Measurements from ENCODE around the gene TAGLN. TPM values are rescaled to one million over a fixed set of nuclear protein-coding genes. Genes with fewer than 3 reads are reported as not detected.
A peak's percentile ranks its signal among the peaks of the same experiment; 100 is the strongest.

TAGLN gene
- total RNA-seq, 2 experiments from 2014 or later: 8.4 to 9.5 TPM

DNA sequence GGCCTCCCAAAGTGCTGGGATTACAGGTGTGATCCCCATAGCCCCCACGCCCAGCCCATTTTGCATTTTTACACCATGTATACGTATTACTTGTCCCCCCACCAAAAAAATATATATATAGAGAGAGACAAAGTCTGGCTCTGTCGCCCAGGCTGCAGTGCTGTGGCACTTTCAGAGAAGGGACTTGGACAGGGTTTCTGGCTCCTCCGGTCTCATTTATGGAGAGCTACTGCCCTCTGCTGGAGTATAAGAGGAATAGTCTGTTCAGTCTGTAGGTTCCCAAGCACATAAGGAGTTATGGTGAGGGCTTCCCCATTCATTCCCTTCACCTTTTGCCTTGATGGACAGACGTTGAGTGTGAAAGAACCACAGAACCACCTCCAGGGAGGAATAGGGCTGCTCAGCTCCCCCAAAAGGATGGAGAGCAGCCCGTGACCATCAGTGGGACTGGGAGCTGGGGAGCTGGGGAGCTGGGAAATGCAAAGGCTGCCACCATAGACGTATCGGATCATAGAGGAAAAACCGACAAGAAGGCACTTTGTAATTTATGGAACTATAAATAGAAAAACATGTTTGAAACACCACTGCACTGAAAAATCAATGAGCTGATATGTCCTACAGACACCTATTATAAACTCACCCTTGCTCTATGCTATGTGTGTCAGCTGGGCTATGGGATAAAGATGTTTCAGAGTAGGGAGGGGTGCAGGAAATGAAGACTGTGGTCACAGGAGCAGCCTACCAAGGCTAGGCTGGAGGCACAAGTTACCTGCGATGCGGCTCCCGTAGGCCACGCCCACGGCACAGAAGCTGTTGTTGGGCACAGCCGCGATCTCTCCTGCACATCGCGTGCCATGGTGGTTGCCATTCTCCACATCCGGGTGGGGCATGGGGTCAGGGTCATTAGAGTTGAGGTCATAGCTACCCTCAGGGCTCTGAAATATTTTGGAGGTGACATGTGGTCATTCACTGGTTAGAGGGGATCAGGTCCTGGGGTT lies 27.5 kb downstream of the TAGLN start:
- Mint-ChIP-seq H3K9me3 (no peaks in the 10 kb centered on the region), H3K36me3 (ENCODE audit: low read depth) (peaks cover 95% of the 10 kb centered on the region), H3K27me3 (no peaks in the 10 kb centered on the region), H3K27ac (peak overlapping the region; percentile 78), H3K4me3 (peak overlapping the region; percentile 62), H3K4me1 (ENCODE audit: low read depth) (peaks cover 48% of the 10 kb centered on the region)
- H3K27me3 ChIP-seq (ENCODE audit: control insufficient read depth in 1 of 2, insufficient read depth in 2 of 2, low read length in 2 of 2): no peaks in the 10 kb centered on the region
- ATAC-seq (ENCODE audit: poor library complexity): peak; percentile 69
- H3K36me3 ChIP-seq (ENCODE audit: insufficient read depth, low read length): peaks cover 82% of the 10 kb centered on the region
- H3K4me1 ChIP-seq (ENCODE audit: insufficient read depth, low read length): peaks cover 50% of the 10 kb centered on the region
- H3K27ac ChIP-seq (ENCODE audit: low read depth in 1 of 2, low read length in 2 of 2): no peak overlapping the region
- TF ChIP-seq, protein P1, sequence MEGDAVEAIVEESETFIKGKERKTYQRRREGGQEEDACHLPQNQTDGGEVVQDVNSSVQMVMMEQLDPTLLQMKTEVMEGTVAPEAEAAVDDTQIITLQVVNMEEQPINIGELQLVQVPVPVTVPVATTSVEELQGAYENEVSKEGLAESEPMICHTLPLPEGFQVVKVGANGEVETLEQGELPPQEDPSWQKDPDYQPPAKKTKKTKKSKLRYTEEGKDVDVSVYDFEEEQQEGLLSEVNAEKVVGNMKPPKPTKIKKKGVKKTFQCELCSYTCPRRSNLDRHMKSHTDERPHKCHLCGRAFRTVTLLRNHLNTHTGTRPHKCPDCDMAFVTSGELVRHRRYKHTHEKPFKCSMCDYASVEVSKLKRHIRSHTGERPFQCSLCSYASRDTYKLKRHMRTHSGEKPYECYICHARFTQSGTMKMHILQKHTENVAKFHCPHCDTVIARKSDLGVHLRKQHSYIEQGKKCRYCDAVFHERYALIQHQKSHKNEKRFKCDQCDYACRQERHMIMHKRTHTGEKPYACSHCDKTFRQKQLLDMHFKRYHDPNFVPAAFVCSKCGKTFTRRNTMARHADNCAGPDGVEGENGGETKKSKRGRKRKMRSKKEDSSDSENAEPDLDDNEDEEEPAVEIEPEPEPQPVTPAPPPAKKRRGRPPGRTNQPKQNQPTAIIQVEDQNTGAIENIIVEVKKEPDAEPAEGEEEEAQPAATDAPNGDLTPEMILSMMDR (IDR thresholded peaks at IDR 0.05): peak; percentile 82
- DNase-seq: peak in 10 of 14 experiments; percentile 17 to 86 (median 40)
- POLR2A ChIA-PET: interaction anchor here (0.6 to 1.7 kb wide), 8 partner anchors 13 to 918 kb away, joined by 3 to 10 read pairs (median 4); partner anchors contain the start of genes PAFAH1B2, SIDT2 and SIK3
- CTCF ChIA-PET: interaction anchor here (0.7 to 2.8 kb wide), 14 partner anchors 12 to 494 kb away, joined by 3 to 11 read pairs (median 4); partner anchors contain the start of gene APOA5
- no peaks in the 10 kb centered on the region for H3K9me3 ChIP-seq (ENCODE audit: control insufficient read depth in 1 of 2, insufficient read depth in 1 of 2, low read length in 2 of 2)
- intact Hi-C loops (cut with DNase I, micrococcal nuclease): loop anchor here (1.0 to 5.0 kb wide), 8 partner anchors 45 to 494 kb away; partner anchors contain the start of gene APOA5 (in 1 of the 2)
- H3K4me3 ChIP-seq (ENCODE audit: low read length): no peak overlapping the region

DNA sequence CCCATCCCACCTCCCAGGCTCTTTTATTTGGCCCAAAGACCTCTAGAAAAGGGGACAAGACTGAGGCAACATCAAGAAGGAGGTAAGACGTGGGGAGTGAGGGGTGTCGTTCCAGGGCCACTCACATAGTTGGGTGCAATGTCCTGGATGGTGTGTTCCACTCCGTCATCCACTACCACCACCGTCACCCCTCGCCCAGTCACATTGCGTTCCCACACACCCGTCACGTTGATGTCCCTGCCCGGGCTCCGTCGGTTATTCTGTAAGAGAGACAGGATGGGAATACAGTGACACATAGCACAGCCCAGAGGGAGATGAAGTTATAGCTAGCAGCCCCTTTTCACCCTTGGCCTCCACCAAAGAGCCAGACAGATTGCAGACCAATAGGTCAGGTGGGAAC lies 28.9 kb downstream of the TAGLN start:
- Histone ChIP-seq H3K27ac (ENCODE audit: low read depth in 1 of 2, low read length in 2 of 2) (peak overlapping the region in 1 of 2 donors; percentile 10), H3K9me3 (ENCODE audit: control insufficient read depth in 1 of 2, insufficient read depth in 1 of 2, low read length in 2 of 2) (no peaks in the 10 kb centered on the region), H3K36me3 (ENCODE audit: insufficient read depth, low read length) (peaks cover 70% of the 10 kb centered on the region), H3K27me3 (ENCODE audit: control insufficient read depth in 1 of 2, insufficient read depth in 2 of 2, low read length in 2 of 2) (no peaks in the 10 kb centered on the region), H3K4me3 (ENCODE audit: low read length) (no peak overlapping the region), H3K4me1 (ENCODE audit: insufficient read depth, low read length) (peaks cover 53% of the 10 kb centered on the region)
- no peak for ATAC-seq (ENCODE audit: poor library complexity)
- Mint-ChIP-seq H3K9me3 (no peaks in the 10 kb centered on the region), H3K36me3 (ENCODE audit: low read depth) (peaks cover 91% of the 10 kb centered on the region), H3K27ac (peak overlapping the region; percentile 76), H3K4me1 (ENCODE audit: low read depth) (peaks cover 54% of the 10 kb centered on the region), H3K27me3 (no peaks in the 10 kb centered on the region), H3K4me3 (peak overlapping the region; percentile 63)
- DNase-seq: no peak
- intact Hi-C loops (cut with DNase I, micrococcal nuclease): loop anchor here in 1 of 2 experiments (2.0 to 5.0 kb wide), 4 partner anchors 83 to 496 kb away; partner anchors contain the start of gene PAFAH1B2
- POLR2A ChIA-PET: interaction anchor here (0.8 kb wide), 1 partner anchor 917 kb away, joined by 3 read pairs; no protein-coding TSS in a partner anchor
- CTCF ChIA-PET: interaction anchor here (2.8 kb wide), 1 partner anchor 495 kb away, joined by 11 read pairs; no protein-coding TSS in a partner anchor
- TF ChIP-seq, protein P1 (IDR thresholded peaks at IDR 0.05): no peak

DNA sequence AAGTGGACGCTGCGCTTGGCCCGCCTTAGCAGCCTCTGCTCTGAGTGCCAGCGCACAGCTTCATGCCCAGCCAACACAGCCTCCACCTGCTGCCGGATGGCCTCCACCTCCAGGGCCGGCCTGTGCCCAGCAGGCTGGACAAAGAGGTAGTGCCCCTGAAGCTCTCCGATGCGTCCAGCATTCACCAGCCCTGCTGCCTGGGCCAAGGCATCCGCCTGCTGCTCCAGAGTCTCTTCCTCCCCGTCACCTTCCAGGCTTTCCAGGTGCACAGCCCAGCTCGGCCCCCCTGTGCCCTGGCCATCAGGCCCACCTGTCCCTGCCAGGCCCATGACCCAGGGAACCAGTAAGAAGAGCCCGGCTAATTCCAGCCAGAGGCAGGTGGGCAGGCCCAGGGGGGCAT lies 30.2 kb downstream of the TAGLN start:
- H3K4me1 ChIP-seq (ENCODE audit: insufficient read depth, low read length): peaks cover 58% of the 10 kb centered on the region
- ATAC-seq (ENCODE audit: poor library complexity) (no peak), DNase-seq (no peak)
- peaks cover 91% of the 10 kb centered on the region for H3K36me3 Mint-ChIP-seq (ENCODE audit: low read depth)
- TF ChIP-seq, protein P1 (IDR thresholded peaks at IDR 0.05): no peak
- peaks cover 68% of the 10 kb centered on the region for H3K4me1 Mint-ChIP-seq (ENCODE audit: low read depth)
- H3K27me3 Mint-ChIP-seq: no peaks in the 10 kb centered on the region
- H3K4me3 Mint-ChIP-seq: peak overlapping the region; percentile 95
- H3K27ac Mint-ChIP-seq: peak overlapping the region; percentile 90
- H3K27me3 ChIP-seq (ENCODE audit: control insufficient read depth in 1 of 2, insufficient read depth in 2 of 2, low read length in 2 of 2): no peaks in the 10 kb centered on the region
- intact Hi-C loops (cut with DNase I, micrococcal nuclease): loop anchor here in 1 of 2 experiments (2.0 to 5.0 kb wide), 4 partner anchors 85 to 497 kb away; partner anchors contain the start of gene PAFAH1B2
- peaks cover 57% of the 10 kb centered on the region for H3K36me3 ChIP-seq (ENCODE audit: insufficient read depth, low read length)
- H3K9me3 ChIP-seq (ENCODE audit: control insufficient read depth in 1 of 2, insufficient read depth in 1 of 2, low read length in 2 of 2): no peaks in the 10 kb centered on the region
- no peaks in the 10 kb centered on the region for H3K9me3 Mint-ChIP-seq
- POLR2A ChIA-PET: interaction anchor here (0.6 to 4.2 kb wide), 5 partner anchors 8 to 441 kb away, joined by 3 to 46 read pairs (median 7); partner anchors contain the start of genes PAFAH1B2, SIDT2 and ZPR1
- peak overlapping the region; percentile 100 for H3K4me3 ChIP-seq (ENCODE audit: low read length)
- H3K27ac ChIP-seq (ENCODE audit: low read depth in 1 of 2, low read length in 2 of 2): peak overlapping the region; percentile 91 to 97
- CTCF ChIA-PET: no interaction called here
